Measurements from ENCODE around the gene SLC7A6OS. TPM values are rescaled to one million over a fixed set of nuclear protein-coding genes. Genes with fewer than 3 reads are reported as not detected.

SLC7A6OS gene
- total RNA-seq, 2 experiments from 2014 or later, result 17.4 to 21.7 TPM

- H3K36me3 Mint-ChIP-seq (ENCODE audit: low read depth), result peaks cover 26% of the 10 kb centered on the region
- CTCF ChIA-PET, result interaction anchor here (0.6 to 22.1 kb wide), 32 partner anchors 8 to 503 kb away, joined by 3 to 517 read pairs (median 4); partner anchors contain the start of genes PLA2G15, PRMT7 and SLC7A6OS
- DNase-seq (peak; percentile 92), ATAC-seq (peak; percentile 69)
- peak within 1 kb of the TSS; percentile 97 for H3K27ac Mint-ChIP-seq
- peak within 1 kb of the TSS; percentile 91 for H3K4me3 Mint-ChIP-seq
- peaks cover 43% of the 10 kb centered on the region for H3K4me1 Mint-ChIP-seq
- POLR2A ChIA-PET, result interaction anchor here (0.6 to 2.4 kb wide), 13 partner anchors 13 to 785 kb away, joined by 3 to 19 read pairs (median 4); partner anchors contain the start of genes NFATC3, PRMT7 and SLC7A6OS
- intact Hi-C loops (cut with DNase I, micrococcal nuclease), result loop anchor here (1.0 to 10.0 kb wide), 14 partner anchors 12 to 702 kb away; partner anchors contain the start of genes CTCF (in 1 of the 2), NFATC3 (in 1 of the 2), PLA2G15 (in 1 of the 2) and PRMT7 (in 1 of the 2)
- no peaks in the 10 kb centered on the region for H3K9me3 Mint-ChIP-seq (ENCODE audit: low read depth)
- no peaks in the 10 kb centered on the region for H3K27me3 Mint-ChIP-seq
These were observed 46.3 kb downstream of the SLC7A6OS start, which contains the start of gene SLC7A6 for GRCh38 chr16:68264128-68265077. SLC7A6 (plus strand) TSS chr16:68264526; CDS start chr16:68274727, 10,201 bp downstream.

- Mint-ChIP-seq H3K4me1 (peaks cover 35% of the 10 kb centered on the region), H3K36me3 (ENCODE audit: low read depth) (peaks cover 23% of the 10 kb centered on the region), H3K9me3 (ENCODE audit: low read depth) (no peaks in the 10 kb centered on the region), H3K27ac (peak overlapping the region; percentile 91), H3K4me3 (peak overlapping the region; percentile 91), H3K27me3 (no peaks in the 10 kb centered on the region)
- CTCF ChIA-PET, result interaction anchor here (0.5 to 22.1 kb wide), 32 partner anchors 8 to 504 kb away, joined by 3 to 517 read pairs (median 4); partner anchors contain the start of genes PLA2G15, PRMT7 and SLC7A6OS
- no peak for ATAC-seq
- intact Hi-C loops (cut with DNase I, micrococcal nuclease), result loop anchor here (1.0 to 10.0 kb wide), 13 partner anchors 18 to 701 kb away; partner anchors contain the start of genes CTCF (in 1 of the 2), NFATC3 (in 1 of the 2), PLA2G15 (in 1 of the 2) and PRMT7 (in 1 of the 2)
- DNase-seq, result no peak
- POLR2A ChIA-PET, result interaction anchor here (0.6 to 2.4 kb wide), 12 partner anchors 22 to 784 kb away, joined by 3 to 19 read pairs (median 4); partner anchors contain the start of genes NFATC3, PRMT7 and SLC7A6OS
These were observed 47.1 kb downstream of the SLC7A6OS start for GRCh38 chr16:68263559-68264127.

- no peak overlapping the region for H3K27ac Mint-ChIP-seq
- ATAC-seq (no peak), DNase-seq (no peak)
- ChIA-PET CTCF (interaction anchor here (0.6 to 22.1 kb wide), 8 partner anchors 13 to 122 kb away, joined by 3 to 517 read pairs (median 11); no protein-coding TSS in a partner anchor), POLR2A (interaction anchor here (0.6 kb wide), 1 partner anchor 198 kb away, joined by 4 read pairs; no protein-coding TSS in a partner anchor)
- intact Hi-C loops (cut with DNase I, micrococcal nuclease), result no loop called here
- peaks cover 5% of the 10 kb centered on the region for H3K36me3 Mint-ChIP-seq (ENCODE audit: low read depth)
- no peak overlapping the region for H3K4me3 Mint-ChIP-seq
- peaks cover 20% of the 10 kb centered on the region for H3K4me1 Mint-ChIP-seq
- H3K27me3 Mint-ChIP-seq, result no peaks in the 10 kb centered on the region
- no peaks in the 10 kb centered on the region for H3K9me3 Mint-ChIP-seq (ENCODE audit: low read depth)
These were observed 51.5 kb downstream of the SLC7A6OS start for GRCh38 chr16:68259007-68259825.

DNA sequence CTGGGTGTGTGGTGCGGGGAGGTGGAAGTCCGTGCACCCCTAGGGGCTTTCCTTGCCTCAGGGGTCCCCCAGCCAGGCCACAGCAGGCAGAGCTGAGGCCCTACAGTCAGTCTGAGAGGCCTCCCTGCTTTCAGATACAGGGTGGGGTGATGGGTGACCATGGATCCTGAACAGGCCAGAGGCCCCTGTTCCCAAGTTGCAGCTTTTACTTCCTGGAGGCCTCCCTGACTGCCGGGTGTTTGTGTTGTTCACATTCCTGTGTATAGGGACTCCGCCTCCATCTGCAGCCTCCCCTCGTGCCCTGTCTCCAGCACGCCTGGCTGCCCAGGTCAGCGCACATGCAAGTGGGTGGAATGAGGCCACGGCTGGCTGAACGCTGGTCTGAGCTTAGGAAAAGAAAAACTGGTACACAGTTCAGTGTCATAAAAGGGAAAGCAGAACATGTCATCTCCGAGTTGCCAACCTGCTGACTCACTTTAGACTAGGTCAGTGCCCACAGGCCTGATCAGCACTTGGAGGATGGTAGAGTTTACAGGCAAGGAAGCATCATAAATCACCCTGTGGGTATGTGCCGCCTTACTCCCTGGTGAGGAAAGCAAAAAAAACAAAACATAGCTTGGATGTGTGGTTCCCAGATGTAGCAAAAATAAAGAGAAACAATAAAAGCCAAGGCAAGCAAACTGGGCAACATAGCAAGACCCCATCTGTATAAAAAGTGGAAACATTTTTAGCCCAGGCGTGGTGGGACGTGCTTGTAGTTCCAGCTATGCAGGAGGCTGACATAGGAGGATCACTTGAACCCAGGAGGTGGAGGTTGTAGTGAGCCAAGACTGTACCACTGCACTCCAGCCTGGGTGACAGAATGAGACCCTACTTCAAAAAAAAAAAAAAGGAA is 52.6 kb downstream of the SLC7A6OS start:
- peaks cover 8% of the 10 kb centered on the region for H3K36me3 Mint-ChIP-seq (ENCODE audit: low read depth)
- no peaks in the 10 kb centered on the region for H3K27me3 Mint-ChIP-seq
- peaks cover 12% of the 10 kb centered on the region for H3K4me1 Mint-ChIP-seq
- CTCF ChIA-PET, result interaction anchor here (0.9 to 22.1 kb wide), 3 partner anchors 19 to 68 kb away, joined by 3 to 517 read pairs (median 5); no protein-coding TSS in a partner anchor
- H3K27ac Mint-ChIP-seq, result no peak overlapping the region
- ATAC-seq (no peak), DNase-seq (no peak)
- POLR2A ChIA-PET, result interaction anchor here (0.6 kb wide), 2 partner anchors 106 to 197 kb away, joined by 4 read pairs; no protein-coding TSS in a partner anchor
- H3K4me3 Mint-ChIP-seq, result no peak overlapping the region
- intact Hi-C loops (cut with DNase I, micrococcal nuclease), result no loop called here
- no peaks in the 10 kb centered on the region for H3K9me3 Mint-ChIP-seq (ENCODE audit: low read depth)

DNA sequence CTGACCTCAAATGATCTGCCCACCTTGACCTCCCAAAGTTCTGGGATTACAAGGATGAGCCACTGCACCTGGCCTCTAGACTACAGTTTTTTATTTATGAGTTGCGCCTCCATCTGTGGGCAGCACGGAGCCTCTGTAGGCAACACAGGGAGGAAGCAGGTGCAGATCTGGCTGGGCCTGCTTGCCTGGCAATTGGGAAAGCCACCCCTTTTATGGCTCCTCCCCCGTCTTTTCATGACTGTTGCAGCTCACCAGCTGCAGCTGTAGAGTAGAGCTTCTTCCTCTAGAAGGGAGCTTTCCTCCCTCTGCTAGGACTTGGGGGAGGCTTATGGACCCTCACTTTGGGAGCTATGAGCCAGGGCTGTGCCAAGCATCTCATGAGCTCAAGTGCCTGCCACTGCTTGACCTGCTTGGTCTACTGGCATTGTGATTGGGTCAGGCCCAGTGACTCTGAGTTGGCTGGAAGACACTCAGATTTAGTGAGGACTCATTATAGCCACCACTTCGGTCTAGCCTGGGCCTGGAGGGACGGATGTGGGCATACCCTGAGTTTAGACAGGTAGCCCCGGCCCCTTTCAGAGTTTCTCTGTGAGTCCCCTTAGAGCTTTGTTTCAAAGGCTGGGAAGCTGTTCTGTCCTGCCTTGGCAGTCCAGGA is 53.4 kb downstream of the SLC7A6OS start:
- Mint-ChIP-seq H3K27me3 (no peaks in the 10 kb centered on the region), H3K4me1 (peaks cover 11% of the 10 kb centered on the region), H3K4me3 (no peak overlapping the region), H3K9me3 (ENCODE audit: low read depth) (no peaks in the 10 kb centered on the region), H3K36me3 (ENCODE audit: low read depth) (peaks cover 8% of the 10 kb centered on the region), H3K27ac (no peak overlapping the region)
- peak; percentile 36 for DNase-seq
- ChIA-PET CTCF (interaction anchor here (0.9 to 22.1 kb wide), 3 partner anchors 19 to 69 kb away, joined by 3 to 517 read pairs (median 5); no protein-coding TSS in a partner anchor), POLR2A (interaction anchor here (0.5 kb wide), 1 partner anchor 18 kb away, joined by 3 read pairs; no protein-coding TSS in a partner anchor)
- intact Hi-C loops (cut with DNase I, micrococcal nuclease), result no loop called here
- peak; percentile 50 for ATAC-seq

DNA sequence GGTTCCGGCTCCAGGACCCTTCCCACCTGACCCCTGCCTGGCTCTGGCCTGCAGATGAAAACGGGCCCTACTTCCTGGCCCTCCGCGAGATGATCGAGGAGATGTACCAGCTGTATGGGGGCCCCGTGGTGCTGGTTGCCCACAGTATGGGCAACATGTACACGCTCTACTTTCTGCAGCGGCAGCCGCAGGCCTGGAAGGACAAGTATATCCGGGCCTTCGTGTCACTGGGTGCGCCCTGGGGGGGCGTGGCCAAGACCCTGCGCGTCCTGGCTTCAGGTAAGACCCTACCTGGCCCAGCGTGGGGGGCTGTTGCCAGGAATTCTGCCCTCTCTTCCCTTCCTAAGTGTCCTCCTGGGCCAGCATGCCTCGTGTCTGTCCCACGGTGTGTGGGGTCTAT is 55.0 kb downstream of the SLC7A6OS start:
- H3K27ac Mint-ChIP-seq, result no peak overlapping the region

DNA sequence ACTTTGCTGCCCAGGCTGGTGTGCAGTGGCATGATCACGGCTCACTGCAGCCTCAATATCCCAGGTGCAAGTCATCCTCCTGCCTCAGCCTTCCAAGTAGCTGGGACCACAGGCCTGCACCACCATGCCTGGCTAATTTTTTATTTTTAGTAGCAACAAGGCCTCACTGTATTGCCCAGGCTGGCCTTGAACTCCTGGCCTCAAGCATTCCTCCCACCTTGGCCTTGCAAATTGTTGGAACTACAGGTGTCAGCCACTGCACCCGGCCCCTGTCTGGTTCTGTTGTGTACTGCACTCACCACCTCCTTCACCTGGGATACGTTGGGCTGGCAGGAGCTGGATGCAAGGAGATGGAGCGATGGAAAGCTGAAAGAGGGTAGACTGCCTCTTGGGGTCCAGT is 57.0 kb downstream of the SLC7A6OS start:
- H3K9me3 Mint-ChIP-seq (ENCODE audit: low read depth), result no peaks in the 10 kb centered on the region
- H3K27ac Mint-ChIP-seq, result no peak overlapping the region
- no peaks in the 10 kb centered on the region for H3K27me3 Mint-ChIP-seq
- no peak overlapping the region for H3K4me3 Mint-ChIP-seq
- DNase-seq (no peak), ATAC-seq (no peak)
- ChIA-PET CTCF (interaction anchor here (0.7 to 1.9 kb wide), 4 partner anchors 8 to 75 kb away, joined by 3 to 6 read pairs (median 4); partner anchors contain the start of gene SLC7A6), POLR2A (no interaction called here)
- H3K4me1 Mint-ChIP-seq, result peaks cover 7% of the 10 kb centered on the region
- peaks cover 6% of the 10 kb centered on the region for H3K36me3 Mint-ChIP-seq (ENCODE audit: low read depth)
- intact Hi-C loops (cut with DNase I, micrococcal nuclease), result no loop called here

More for the DNA sequence above, 55.0 kb downstream of the SLC7A6OS start:
- Mint-ChIP-seq H3K4me1 (peaks cover 7% of the 10 kb centered on the region), H3K9me3 (ENCODE audit: low read depth) (no peaks in the 10 kb centered on the region), H3K4me3 (no peak overlapping the region), H3K36me3 (ENCODE audit: low read depth) (peaks cover 8% of the 10 kb centered on the region), H3K27me3 (no peaks in the 10 kb centered on the region)
- ChIA-PET POLR2A (no interaction called here), CTCF (interaction anchor here (1.5 kb wide), 1 partner anchor 8 kb away, joined by 3 read pairs; the partner anchor contains the start of gene SLC7A6)
- ATAC-seq (no peak), DNase-seq (no peak)
- intact Hi-C loops (cut with DNase I, micrococcal nuclease), result no loop called here

DNA sequence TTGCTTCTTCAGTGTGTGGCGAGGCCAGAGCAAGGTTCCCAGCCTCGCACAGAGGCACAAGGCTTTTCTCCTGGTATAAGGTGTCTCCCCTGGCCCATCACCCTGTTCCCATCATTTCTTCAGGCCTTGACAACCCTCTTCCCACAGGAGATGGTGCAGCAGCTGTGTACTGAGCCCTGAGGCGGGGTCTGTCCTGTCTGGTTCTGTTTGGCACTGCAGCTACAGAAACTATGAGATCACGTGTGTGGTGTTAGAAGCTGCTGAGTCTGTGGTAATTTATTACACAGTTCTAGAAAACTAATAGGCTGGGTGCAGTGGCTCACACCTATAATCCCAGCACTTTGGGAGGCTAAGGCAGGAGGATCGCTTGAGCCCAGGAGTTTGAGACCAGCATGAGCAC is 58.4 kb downstream of the SLC7A6OS start:
- ATAC-seq (no peak), DNase-seq (no peak)
- POLR2A ChIA-PET, result no interaction called here
- Mint-ChIP-seq H3K27ac (no peak overlapping the region), H3K4me1 (peaks cover 4% of the 10 kb centered on the region), H3K27me3 (no peaks in the 10 kb centered on the region), H3K36me3 (ENCODE audit: low read depth) (peaks cover 4% of the 10 kb centered on the region), H3K4me3 (no peak overlapping the region), H3K9me3 (ENCODE audit: low read depth) (no peaks in the 10 kb centered on the region)
- intact Hi-C loops (cut with DNase I, micrococcal nuclease), result no loop called here
- CTCF ChIA-PET, result interaction anchor here (0.6 to 2.6 kb wide), 4 partner anchors 9 to 76 kb away, joined by 3 to 17 read pairs (median 5); partner anchors contain the start of gene SLC7A6

DNA sequence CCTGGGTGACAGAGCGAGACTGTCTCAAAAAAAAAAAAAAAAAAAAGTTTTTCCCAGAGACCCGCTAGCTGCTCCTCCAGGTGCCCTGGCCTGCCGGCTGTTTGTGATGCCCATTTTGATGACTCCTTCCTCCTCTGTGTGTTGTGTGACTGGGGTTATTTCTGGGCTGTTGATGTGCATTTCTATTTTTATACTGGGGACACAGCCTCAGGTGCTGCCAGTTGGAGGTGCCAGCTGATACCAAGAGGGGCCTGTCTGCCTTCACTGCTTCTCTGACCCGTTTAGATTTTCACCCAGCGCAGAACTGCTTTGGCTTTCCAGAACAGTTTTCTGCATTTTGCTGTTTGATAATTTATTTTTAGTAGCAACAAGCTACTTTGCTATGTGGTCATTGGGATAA is 58.9 kb downstream of the SLC7A6OS start:
- intact Hi-C loops (cut with DNase I, micrococcal nuclease), result no loop called here
- DNase-seq (no peak), ATAC-seq (no peak)
- H3K27me3 Mint-ChIP-seq, result no peaks in the 10 kb centered on the region
- H3K27ac Mint-ChIP-seq, result no peak overlapping the region
- H3K4me3 Mint-ChIP-seq, result no peak overlapping the region
- peaks cover 2% of the 10 kb centered on the region for H3K4me1 Mint-ChIP-seq
- peaks cover 4% of the 10 kb centered on the region for H3K36me3 Mint-ChIP-seq (ENCODE audit: low read depth)
- POLR2A ChIA-PET, result no interaction called here
- H3K9me3 Mint-ChIP-seq (ENCODE audit: low read depth), result no peaks in the 10 kb centered on the region
- CTCF ChIA-PET, result interaction anchor here (0.6 to 2.6 kb wide), 8 partner anchors 10 to 77 kb away, joined by 3 to 17 read pairs (median 4); partner anchors contain the start of gene SLC7A6
